HG03439 (cell line): ENCODE measurements around the gene SUPT3H.
"Not testable (repeated sequence)": the region's sequence is repeated elsewhere in the genome, so short reads cannot be mapped to it uniquely, and the experiment has no call there.

Experiments
- ATAC-seq: cut with Tn5 transposase; IDR thresholded peaks from one replicate; pipeline ENCODE4 v1.9.1; 2021; ENCODE audit warnings: mild to moderate bottlenecking, moderate library complexity; ENCODE audit not compliant: unreplicated experiment

Gene SUPT3H

DNA sequence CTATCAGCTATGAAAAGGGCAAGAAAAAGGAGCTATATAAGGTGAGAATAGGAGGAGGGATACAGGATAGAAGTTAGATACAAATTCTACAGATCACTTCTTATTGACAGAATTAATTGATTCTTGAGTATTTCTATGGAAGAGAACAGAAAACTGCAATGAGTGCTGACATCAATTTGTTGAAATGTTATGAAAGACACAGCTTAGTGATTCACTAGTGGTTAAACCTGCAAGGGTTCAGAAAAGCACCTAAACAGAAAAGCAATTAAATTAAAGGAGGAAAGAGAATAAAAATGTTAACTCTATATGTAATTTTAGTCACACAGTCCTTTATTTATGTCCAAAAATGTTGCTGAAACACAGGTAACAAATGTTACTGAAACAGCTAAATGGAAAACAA, 304.0 kb downstream of the SUPT3H start:
- no peak for ATAC-seq

DNA sequence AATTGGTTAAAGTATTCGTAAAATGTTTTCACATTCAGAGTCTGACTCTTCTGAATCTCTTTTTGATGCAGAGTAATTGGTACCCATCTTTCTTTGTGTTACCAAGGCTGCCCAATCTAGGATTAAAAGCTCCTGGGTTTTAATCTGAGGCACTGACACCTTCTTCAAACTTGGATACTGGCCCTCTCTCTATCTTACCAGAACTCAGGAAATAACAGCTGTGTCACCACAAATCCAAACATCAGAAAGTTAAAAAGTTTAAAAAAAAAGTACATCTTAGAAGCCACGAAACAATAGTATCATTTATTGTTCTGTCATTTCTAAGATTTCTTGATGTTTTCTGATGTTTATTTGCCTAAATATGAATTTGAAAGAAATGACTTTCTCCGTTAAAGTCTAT, 305.1 kb downstream of the SUPT3H start:
- no peak for ATAC-seq

DNA sequence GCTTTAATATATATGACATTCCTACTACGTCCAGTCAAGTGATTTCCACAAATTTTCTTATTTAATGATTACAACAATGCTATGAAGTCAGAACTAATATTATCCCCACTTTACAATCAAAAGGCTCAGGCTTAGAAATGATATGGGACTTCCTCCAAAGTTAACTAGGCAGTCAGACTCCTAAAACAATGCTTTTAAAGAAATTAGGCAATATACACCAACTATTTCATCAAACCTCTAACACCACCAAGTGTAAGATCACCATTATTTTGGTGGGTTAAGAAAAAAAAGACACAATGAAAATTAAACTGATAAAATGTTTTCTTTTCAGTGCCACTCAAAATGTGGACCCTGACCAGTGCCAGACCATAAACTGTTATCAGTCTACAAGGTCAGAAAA, 305.7 kb downstream of the SUPT3H start:
- no peak for ATAC-seq

DNA sequence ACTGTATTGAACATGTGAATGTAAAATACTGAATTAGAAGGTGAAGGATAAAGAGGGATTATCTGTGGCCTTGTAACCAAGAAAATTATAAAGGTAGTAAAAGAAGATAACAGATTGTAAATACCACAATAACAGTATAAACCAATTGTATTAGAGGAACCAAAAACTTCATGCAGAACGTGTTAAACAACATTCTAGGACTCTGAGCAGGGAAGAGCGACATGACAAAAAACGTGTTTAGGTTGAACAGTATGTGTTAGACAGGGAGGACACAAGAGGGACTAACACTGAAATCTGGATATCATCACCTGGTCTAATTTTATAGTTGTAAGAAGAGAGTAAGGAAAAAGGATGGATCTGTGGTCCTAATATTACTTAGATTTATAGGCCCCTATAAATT, 308.6 kb downstream of the SUPT3H start:
- no peak for ATAC-seq

DNA sequence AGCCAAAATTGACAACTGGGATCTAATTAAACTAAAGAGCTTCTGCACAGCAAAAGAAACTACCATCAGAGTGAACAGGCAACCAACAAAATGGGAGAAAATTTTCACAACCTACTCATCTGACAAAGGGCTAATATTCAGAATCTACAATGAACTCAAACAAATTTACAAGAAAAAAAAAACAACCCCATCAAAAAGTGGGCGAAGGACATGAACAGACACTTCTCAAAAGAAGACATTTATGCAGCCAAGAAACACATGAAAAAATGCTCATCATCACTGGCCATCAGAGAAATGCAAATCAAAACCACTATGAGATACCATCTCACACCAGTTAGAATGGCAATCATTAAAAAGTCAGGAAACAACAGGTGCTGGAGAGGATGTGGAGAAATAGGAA, 310.3 kb downstream of the SUPT3H start:
- ATAC-seq, result not testable (repeated sequence)

DNA sequence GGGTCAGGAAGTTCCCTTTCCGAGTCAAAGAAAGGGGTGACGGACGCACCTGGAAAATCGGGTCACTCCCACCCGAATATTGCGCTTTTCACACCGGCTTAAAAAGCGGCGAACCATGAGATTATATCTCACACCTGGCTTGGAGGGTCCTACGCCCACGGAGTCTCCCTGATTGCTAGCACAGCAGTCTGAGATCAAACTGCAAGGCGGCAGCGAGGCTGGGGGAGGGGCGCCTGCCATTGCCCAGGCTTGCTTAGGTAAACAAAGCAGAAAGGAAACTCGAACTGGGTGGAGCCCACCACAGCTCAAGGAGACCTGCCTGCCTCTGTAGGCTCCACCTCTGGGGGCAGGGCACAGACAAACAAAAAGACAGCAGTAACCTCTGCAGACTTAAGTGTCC, 315.1 kb downstream of the SUPT3H start:
- not testable (repeated sequence) for ATAC-seq

DNA sequence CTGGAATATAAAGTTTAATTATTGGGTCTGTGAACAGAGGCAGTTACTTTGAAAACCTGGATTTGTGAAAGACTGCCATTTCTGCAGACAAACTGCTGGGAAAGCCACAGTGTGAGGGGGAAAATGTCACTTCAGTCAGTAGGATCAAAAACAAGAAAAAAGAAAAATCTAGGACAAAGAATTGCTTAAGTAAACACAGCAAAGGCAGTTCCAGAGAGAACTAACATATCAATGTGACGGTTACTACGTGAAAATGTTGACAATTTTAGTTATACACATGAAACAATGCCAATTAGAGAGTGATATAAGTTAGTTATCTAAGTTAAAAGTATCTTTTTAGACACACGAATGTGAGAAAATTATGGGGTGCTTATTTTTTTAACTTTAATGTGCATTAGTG, 320.0 kb downstream of the SUPT3H start:
- no peak for ATAC-seq

DNA sequence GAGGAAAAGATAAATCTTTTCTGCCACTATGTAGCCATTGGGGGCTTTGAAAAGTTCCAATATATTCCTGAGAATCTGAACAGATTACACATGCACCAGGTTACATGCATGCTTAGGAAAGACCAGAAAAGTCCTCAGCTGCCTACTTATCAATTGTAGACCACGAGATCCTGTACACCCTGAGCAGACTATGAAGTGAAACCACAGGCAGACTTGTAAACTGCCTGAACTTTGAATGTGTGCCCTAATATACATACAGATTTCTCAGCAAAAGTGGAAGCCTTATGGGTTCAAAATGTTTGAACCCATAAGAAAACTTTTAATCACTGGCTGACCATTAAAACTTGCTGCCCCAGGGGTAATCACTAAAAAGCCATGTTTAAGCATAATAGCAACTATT, 323.1 kb downstream of the SUPT3H start:
- no peak for ATAC-seq

DNA sequence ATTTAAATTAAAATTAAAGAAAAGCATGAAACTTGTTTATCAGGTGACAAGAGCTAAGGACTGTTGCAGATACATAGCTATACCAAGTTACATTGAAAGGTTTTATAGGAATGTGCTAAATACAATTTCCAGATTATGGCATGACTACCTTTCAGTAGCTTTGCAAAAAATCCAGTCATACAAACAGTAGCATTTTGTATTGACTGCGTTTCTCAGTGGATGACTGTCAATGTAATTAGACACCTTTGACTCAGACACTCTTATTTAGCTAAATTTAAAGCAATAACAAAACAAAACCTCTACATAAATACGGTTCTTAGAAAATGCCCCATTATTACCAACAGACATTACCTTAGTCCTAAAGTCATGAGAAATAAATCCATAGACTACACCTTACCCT, 325.4 kb downstream of the SUPT3H start:
- ATAC-seq, result no peak

DNA sequence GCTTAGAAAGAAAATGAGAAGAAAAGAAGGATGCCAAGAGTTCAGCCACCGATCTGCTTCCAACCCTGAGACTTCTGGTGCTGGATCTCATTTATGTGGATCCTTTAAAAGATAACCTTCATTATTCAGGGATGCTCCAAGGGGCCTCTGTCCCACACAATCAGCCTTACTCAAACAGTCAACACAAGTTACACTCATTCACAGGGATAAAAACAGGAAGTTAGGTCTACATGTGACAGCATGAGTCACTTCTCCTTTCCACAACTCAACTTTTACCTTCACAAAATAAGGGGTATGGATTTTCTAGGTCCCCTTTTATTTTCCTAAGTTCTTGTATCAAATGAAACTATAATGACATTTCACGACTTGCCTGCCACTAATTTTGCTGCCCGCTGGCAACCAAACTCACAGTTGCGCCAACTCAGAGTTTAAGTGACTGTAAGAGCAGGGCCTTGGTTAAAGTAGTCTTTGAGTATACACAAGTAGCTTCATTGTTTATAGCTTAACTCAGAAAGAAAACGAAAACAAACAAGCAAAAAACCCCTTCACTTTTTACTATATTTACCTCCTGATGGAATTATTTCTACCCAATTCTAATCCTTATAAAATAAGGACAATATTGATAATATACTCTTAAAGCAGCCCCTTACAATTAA, 328.4 kb downstream of the SUPT3H start:
- no peak for ATAC-seq

DNA sequence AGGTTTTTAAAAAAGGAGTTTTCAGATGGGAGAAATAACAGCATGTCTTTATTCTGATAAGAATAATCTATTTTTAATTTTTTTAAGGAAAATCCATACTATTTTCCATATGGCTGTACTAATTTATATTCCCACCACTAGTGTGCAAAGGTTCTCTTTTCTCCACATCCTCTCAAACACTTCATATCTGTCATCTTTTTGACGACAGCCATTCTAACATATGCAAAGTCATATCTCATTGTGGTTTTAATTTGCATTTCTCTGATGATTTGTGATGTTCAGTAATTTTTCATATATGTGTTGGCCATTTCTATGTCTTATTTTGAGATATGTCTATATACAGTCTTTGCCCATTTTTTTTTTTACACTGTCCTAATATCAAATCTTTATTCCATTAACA, 330.2 kb downstream of the SUPT3H start:
- no peak for ATAC-seq

DNA sequence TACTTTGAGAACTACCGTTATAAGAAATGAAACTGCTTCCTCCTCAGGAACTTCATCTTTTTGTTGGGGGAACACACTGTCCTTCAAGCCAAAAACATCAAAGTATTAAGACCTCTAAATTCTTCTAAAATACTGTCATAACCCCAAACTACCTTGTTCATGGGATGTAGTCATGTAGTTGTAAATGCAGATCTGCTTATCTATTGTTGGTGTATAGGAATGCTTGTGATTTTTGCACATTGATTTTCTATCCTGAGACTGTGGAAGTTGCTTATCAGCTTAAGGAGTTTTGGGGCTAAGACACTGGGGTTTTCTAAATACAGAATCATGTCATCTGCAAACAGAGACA, 332.5 kb downstream of the SUPT3H start:
- no peak for ATAC-seq

DNA sequence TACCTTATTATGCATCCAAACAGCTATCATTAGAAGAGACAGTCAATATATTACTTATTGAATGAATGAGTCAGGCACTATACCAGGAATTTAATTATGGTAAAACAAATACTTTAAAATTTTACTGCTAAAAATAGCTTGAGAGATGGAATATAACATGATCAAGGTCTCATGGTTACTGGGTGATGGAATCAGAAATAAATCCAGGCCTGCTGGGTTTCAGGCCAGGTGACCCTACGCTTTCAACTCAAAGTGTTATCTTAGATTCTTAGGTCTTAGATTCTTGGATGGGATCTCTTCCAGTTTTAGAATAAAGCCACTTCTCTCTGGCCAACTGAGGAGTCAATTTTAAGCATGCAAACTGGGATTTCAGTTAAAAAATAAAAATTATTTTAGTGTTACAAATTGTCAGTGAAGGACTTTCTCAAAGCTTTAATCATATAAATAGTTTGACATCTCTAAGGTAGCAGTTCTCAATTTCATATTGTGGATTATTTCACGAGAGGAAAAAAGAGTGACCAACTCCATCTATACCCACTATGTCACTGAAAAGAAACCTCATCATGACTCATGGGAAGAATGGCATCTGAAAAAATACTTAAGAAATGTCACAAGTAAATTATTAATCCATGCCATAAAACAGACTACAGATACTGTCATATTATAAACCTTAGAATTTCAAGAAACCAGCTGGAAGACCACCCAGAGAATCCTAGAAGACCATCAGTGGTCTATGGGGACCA, 333.1 kb downstream of the SUPT3H start:
- no peak for ATAC-seq

DNA sequence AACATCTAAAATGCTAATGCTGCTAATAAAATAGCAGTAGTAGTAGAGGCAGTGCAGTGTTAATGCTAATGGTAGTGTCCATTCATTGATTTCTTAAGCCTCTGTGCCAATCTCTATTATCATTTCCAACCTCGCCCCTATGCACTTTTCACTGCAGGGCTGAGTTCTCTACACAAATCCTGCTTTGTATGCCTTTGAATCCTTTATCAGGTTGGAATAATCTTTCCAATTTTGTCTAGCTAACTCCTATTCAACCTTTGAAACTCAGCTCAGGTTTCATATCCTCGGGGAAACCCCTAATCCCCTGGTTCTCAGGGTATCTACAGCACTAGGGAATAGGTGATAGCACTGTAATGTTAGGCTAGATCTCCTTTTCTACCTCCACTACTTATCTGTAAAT, 333.6 kb downstream of the SUPT3H start:
- no peak for ATAC-seq

DNA sequence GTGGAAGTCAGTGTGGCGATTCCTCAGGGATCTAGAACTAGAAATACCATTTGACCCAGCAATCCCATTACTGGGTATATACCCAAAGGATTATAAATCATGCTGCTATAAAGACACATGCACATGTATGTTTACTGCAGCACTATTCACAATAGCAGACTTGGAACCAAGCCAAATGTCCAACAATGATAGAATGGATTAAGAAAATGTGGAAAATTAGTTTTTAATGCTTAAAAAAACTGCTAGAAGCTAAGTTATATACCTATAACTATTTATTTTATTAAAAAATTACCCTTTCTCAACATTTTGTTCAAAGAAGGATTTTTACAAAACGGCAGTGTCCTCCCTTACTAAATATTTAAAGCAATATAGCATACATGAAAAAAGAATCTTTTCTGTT, 335.1 kb downstream of the SUPT3H start:
- not testable (repeated sequence) for ATAC-seq

DNA sequence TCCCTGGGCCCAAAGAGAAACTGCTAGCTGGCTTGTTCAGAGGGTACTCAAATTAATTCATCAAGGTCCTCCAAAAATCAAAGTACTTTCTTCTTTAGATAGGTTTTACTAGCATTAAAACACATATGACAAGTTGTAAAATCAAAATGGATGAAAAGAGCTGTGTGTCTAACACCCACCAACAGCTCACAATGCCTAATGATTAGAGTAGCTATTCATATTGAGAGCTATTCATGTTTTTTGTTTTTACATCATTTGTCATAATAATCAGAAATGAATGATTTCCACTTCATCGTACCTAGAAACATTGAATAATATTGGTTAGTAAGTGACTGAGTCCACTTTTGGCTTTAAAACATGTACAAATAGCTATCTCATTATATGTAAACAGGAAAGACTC, 339.5 kb downstream of the SUPT3H start:
- no peak for ATAC-seq

DNA sequence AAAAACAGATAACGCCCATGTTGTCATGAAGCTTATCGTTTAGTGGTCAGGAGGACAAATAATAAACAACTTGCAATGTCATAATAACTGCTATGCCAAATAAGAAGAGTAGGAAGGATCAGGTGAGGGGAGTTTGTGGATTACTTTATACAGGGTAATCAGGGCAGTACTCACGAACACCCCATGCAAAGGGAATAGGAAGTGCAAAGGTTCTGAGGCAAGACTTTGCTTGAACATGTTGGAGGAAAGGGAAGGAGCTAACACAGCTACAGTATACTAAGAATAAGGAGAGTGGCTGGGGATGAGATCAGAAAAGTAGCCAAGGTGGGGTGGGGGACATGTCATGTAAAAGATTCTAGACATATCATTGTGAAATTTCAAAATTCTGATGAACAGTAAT, 341.6 kb downstream of the SUPT3H start:
- ATAC-seq, result no peak

DNA sequence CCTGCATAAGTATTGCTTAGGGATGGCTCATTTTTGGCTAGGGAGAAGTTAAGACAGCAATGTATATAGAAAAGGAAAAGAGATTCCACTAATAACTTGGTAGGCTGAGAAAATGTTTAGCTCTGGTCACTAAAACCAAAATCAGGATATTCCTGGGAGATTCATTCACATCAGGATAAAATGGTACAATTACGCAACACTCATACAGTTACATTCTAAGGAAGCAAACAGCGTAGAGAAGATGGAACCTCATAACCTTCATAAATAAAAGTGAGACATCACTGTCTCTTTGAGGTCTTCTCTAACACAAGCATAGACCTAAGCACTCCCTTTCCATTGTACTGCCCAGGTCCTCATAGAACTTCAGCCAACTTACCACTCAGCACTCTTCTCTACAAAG, 345.3 kb downstream of the SUPT3H start:
- ATAC-seq, result no peak

DNA sequence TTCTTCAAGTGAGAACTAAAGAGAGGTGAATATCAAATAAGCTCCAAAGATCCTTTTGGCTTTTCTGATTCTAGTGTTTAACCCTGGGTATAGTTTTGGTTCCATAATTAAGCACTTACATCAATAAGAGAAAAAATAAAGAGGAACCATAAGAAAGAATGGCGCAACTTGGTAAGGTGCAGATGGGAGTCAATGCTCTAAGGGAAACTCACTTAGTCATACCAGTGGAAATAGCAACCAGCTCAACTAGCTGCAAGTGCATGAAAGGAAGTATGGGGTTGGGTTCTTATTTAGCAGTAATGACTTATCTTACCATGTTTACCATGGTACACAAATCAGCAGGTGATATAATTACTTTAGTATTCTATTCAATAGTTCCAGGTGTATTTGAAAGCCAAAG, 346.1 kb downstream of the SUPT3H start:
- no peak for ATAC-seq

DNA sequence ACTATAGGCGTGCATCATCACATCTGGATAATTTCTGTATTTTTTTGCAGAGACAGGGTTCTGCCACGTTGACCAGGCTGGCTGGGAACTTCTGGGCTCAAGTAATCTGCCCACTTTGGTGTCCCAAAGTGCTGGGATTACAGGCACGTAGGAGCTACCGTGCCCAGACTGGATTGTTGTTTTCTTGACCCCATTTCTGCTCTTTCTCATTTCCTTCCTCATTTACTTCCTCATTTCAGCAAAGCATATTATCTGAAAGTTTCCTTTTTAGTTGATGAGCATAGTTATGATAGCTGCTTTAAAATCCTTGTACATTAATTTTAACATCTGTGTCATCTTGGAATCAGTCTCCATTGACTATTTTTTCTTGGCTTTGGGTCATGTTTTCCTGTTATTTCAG, 350.6 kb downstream of the SUPT3H start:
- ATAC-seq, result no peak

DNA sequence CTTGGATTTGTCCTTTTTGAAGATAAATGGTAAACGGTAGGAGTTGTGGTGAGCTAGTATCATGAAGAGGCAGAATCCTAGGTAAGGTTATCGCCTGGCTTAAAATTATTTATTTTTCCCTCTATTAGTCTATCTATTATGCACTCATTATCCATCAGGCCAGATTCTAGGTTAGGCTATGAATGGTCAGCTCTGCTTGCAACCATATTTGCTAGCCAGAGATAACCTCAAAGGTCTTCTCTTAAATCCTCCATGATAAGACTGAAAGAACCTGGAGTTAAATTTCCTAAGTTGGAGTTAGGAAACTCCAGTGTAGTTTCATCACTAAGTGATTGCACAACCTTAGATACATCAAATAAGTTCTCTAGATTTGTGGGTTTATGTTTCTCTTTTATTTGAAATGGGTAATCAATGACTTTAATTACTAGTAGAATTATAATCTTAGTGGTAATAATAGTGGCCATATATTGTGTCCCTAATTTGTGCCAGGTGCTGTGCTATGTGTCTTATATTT, 351.7 kb downstream of the SUPT3H start:
- ATAC-seq, result no peak

DNA sequence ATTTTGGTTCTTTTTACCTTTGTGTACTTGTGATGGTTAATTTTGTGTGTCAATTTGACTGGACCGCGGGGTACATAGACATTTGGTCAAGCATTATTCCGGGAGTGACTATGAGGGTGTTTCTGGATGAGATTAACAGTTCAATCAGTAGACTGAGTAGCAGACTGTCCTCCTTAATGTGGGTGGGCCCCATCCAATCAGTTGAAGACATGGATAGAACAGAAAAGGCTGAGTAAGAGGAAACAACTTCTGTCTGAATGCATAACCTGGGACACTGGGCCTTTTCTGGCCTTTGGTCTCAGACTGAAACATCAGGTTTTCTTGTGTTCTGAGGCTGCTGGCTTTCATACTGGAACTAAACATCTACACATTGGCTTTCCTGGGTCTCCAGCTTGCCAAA, 353.1 kb downstream of the SUPT3H start:
- no peak for ATAC-seq

DNA sequence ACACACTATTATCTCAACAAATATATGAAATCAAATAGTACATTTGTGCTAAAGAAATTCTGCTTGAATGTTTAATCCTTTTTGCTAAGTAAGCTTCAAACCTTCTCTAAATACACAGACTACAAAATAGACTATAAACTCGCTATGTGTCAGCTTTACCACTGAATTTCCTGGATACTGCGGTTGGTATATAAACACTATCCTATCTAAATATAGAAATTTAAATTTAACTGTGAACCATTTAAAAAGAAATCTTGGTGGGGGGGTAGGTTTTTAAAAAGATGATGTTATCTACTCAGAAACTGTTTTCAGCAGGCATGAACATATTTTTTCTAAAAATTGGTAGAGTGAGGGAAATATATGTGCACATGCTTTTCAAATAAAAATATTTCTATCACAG, 356.1 kb downstream of the SUPT3H start:
- ATAC-seq, result no peak
